Activated naive CD8-positive, alpha-beta T cell (primary cell): ENCODE measurements around the gene COPE.
"Not testable (repeated sequence)": the region's sequence is repeated elsewhere in the genome, so short reads cannot be mapped to it uniquely, and the experiment has no call there.

ENCODE experiments used
- H3K27ac Mint-ChIP-seq: one replicate; pipeline ENCODE4 v1.8.0; 2021; ENCODE audit warnings: mixed read lengths
- H3K27me3 Mint-ChIP-seq: one replicate; pipeline ENCODE4 v1.8.0; 2021; ENCODE audit warnings: mixed read lengths
- H3K36me3 Mint-ChIP-seq: one replicate; pipeline ENCODE4 v1.8.0; 2021; ENCODE audit warnings: mixed read lengths
- H3K4me1 Mint-ChIP-seq: one replicate; pipeline ENCODE4 v1.8.0; 2021; ENCODE audit warnings: low read depth, mixed read lengths
- H3K4me3 Mint-ChIP-seq: one replicate; pipeline ENCODE4 v1.8.0; 2021; ENCODE audit warnings: mild to moderate bottlenecking, mixed read lengths
- H3K9me3 Mint-ChIP-seq: one replicate; pipeline ENCODE4 v1.8.0; 2021; ENCODE audit warnings: low read depth, mixed read lengths

COPE gene

DNA sequence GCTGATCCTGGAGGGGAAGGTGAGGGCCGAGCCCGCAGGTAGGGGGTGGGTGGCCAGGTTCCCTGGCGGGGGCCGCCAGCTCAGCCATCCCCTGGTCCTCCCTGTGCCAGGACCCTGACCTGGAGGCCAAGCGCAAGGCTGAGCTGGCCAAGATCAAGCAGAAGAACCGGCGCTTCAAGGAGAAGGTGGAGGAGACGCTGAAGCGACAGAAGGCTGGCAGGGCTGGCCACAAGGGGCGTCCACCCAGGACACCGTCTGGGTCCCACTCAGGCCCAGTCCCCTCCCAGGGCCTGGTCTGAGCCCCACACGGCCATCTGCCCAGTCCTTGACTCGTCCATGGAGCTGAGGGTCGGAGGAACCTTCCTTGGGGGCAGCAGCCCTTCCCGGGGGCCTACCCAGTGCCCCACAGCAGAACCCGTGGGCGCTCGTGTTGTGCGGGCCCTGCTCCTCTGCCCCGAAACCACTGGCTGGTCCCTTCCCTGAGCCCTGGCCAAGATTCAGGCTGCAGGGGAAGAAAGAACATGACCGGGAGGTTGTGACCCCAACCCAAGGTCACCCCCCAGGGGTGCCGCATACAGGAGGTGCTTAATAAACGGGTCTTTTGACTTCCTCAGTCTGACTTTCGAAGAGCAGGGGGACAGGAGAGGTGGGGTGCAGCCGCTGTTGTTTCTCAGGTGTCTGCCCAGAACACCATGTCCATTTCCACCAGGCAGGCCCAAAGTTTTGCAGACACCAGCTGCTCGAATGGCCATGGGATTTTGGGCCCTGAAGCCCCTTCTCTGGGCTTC, 9.0 kb upstream of the COPE start:
- no peaks in the 10 kb centered on the region for H3K27me3 Mint-ChIP-seq
- H3K27ac Mint-ChIP-seq, result no peak overlapping the region
- no peak overlapping the region for H3K4me3 Mint-ChIP-seq
- H3K36me3 Mint-ChIP-seq, result no peaks in the 10 kb centered on the region
- peaks cover 6% of the 10 kb centered on the region for H3K4me1 Mint-ChIP-seq
- no peaks in the 10 kb centered on the region for H3K9me3 Mint-ChIP-seq

DNA sequence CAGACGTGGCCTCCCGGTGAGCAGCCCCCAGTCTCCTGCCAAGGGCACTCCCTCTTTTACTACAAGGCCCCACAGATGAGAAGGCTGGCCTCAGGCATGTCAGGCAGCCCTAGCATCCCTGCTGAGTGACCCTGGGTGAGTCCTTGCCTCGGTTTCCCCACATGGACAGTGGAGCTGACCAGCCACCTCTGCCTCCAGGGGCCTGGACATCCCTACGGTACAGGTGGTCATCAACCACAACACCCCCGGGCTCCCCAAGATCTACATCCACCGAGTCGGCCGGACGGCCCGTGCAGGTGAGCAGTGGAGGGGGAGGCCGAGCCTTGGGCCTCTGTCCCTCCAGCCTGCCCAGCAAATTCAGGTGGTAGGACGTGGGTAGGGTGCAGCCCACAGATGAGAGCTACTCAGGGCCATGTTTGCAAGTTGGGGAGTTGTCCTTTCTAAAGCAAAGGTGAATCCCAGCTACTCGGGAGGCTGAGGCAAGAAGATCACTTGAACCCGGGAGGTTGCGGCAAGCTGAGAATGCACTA, 5.6 kb upstream of the COPE start:
- H3K4me1 Mint-ChIP-seq, result peaks cover 10% of the 10 kb centered on the region
- no peak overlapping the region for H3K4me3 Mint-ChIP-seq
- H3K27ac Mint-ChIP-seq, result no peak overlapping the region
- no peaks in the 10 kb centered on the region for H3K9me3 Mint-ChIP-seq
- H3K36me3 Mint-ChIP-seq, result no peaks in the 10 kb centered on the region
- H3K27me3 Mint-ChIP-seq, result no peaks in the 10 kb centered on the region

DNA sequence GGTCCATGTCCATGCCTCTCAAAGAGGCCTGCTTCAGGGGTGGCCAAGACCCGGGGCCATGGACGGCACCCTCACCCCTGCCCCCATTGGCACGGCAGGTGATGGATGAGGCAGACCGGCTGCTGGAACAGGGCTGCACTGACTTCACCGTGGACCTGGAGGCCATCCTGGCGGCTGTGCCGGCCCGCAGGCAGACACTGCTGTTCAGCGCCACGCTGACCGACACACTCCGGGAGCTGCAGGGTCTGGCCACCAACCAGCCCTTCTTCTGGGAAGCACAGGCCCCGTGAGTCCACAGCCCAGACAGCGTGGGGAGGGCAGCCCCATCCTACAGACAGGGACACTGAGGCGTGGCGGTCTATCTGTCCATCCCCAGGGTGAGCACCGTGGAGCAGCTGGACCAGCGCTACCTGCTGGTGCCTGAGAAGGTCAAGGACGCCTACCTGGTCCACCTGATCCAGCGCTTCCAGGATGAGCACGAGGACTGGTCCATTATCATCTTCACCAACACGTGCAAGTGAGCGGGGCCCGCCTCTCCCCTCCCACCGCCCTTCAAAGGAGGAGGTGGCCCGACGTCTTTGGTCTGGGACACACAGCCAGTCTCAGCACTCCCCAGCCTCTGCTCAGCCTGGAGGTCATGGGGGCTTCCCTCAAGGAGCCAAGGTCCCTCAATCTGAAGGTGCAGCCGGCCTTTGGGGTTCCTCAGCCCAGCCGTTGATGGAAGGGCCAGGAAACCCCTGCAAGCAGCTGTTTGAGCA, 3.2 kb upstream of the COPE start:
- no peak overlapping the region for H3K27ac Mint-ChIP-seq
- H3K9me3 Mint-ChIP-seq, result no peaks in the 10 kb centered on the region
- peaks cover 26% of the 10 kb centered on the region for H3K4me1 Mint-ChIP-seq
- no peaks in the 10 kb centered on the region for H3K27me3 Mint-ChIP-seq
- no peaks in the 10 kb centered on the region for H3K36me3 Mint-ChIP-seq
- H3K4me3 Mint-ChIP-seq, result no peak overlapping the region

DNA sequence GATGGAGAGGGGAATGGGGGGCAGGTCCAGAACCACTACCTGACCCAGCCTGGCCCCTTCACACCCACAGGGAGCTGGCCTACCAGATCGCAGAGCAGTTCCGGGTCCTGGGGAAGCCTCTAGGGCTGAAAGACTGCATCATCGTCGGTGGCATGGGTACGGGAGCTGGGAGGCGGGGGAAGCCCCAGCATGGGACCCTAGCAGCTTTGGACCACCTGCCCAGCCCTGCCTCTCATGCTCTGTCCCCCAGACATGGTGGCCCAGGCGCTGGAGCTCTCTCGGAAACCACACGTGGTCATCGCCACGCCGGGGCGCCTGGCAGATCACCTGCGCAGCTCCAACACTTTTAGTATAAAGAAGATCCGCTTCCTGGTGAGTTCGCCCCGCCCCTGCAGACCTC, 2.4 kb upstream of the COPE start:
- Mint-ChIP-seq H3K36me3 (no peaks in the 10 kb centered on the region), H3K27ac (no peak overlapping the region), H3K4me3 (peak overlapping the region; percentile 99)

DNA sequence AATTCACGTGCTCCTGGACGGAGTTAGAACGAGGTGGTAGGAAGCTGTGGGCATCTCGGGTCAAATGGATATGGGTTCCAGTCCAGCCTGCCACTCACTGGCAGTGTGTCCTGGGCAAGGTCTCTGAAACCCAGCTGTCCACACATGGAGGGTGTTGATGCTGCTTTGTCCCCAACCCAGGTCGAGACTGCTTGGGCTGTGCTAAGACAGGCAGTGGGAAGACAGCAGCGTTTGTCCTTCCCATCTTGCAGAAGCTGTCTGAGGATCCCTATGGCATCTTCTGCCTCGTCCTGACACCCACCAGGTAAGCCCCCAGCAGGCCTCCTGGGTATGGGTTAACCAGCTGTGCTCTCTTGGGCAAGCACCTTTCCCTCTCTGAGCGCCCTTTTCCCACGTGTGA, 1.2 kb upstream of the COPE start:
- Mint-ChIP-seq H3K36me3 (no peaks in the 10 kb centered on the region), H3K4me3 (peak overlapping the region; percentile 99), H3K27me3 (no peaks in the 10 kb centered on the region), H3K27ac (peak overlapping the region; percentile 97), H3K4me1 (peaks cover 35% of the 10 kb centered on the region), H3K9me3 (no peaks in the 10 kb centered on the region)

More for the DNA sequence above, 2.4 kb upstream of the COPE start:
- Mint-ChIP-seq H3K9me3 (no peaks in the 10 kb centered on the region), H3K27me3 (no peaks in the 10 kb centered on the region), H3K4me1 (peaks cover 30% of the 10 kb centered on the region)

DNA sequence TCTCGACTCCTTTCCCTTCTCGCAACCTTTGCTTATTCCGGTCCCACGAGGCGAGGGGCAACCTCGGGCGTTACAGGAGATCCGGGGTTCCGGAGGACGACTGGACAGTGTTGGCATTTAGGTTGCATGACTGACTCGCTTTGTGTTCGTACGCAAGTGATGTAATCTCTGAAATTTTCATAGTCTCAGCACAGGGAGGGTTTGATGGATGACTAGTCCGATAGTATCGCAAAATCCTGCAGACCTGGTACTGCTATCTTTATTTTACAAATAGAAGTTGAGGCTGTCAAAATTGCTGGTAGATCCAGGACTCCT, 670 bp upstream of the COPE start:
- peaks cover 39% of the 10 kb centered on the region for H3K4me1 Mint-ChIP-seq
- no peaks in the 10 kb centered on the region for H3K36me3 Mint-ChIP-seq
- no peaks in the 10 kb centered on the region for H3K9me3 Mint-ChIP-seq
- H3K27me3 Mint-ChIP-seq, result no peaks in the 10 kb centered on the region
- peak overlapping the region; percentile 99 for H3K4me3 Mint-ChIP-seq
- H3K27ac Mint-ChIP-seq, result peak overlapping the region; percentile 97

DNA sequence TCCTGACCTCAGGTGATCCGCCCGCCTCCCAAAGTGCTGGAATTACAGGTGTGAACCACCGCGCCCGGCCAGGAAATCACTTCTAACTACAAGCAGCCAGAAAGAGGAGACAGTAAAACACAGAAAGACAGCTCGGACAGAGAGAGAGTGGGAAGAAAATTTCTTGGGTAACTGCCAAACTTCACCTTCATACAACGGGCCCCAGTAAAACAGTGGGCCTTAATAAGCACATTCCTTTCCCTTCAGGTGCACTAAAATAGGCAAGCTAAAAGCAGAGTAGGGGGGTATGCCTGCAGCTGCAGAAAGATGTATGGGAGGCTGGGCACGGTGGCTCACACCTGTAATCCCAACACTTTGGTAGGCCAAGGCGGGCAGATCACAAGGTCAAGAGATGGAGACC, 1.6 kb downstream of the COPE start:
- peak overlapping the region; percentile 58 for H3K27ac Mint-ChIP-seq
- not testable (repeated sequence) for H3K9me3 Mint-ChIP-seq, H3K27me3 Mint-ChIP-seq, H3K36me3 Mint-ChIP-seq
- peak overlapping the region; percentile 99 for H3K4me3 Mint-ChIP-seq
- peaks cover 45% of the 10 kb centered on the region for H3K4me1 Mint-ChIP-seq

DNA sequence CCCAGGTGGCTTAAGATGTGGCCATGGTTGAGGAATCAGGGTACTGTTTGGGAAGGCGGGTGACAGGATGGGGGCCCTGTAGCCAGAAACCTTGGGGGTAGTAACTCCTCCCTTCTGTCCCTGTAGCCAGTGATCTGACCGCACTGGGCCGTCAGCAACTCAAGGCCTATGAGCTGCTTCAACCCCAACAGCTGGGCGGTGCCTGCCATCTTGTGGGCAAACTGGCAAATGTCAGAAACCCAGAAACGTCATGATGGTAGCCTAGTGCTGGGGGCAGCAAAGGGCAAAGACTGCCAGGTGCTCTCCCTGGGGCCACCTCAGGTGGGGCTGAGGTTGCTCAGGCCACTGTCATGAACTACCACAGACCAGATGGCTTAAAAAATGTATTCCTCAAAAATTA, 3.5 kb downstream of the COPE start:
- Mint-ChIP-seq H3K4me1 (peaks cover 41% of the 10 kb centered on the region), H3K9me3 (no peaks in the 10 kb centered on the region), H3K36me3 (peaks cover 2% of the 10 kb centered on the region), H3K27me3 (no peaks in the 10 kb centered on the region), H3K4me3 (peak overlapping the region; percentile 44), H3K27ac (peak overlapping the region; percentile 28)

DNA sequence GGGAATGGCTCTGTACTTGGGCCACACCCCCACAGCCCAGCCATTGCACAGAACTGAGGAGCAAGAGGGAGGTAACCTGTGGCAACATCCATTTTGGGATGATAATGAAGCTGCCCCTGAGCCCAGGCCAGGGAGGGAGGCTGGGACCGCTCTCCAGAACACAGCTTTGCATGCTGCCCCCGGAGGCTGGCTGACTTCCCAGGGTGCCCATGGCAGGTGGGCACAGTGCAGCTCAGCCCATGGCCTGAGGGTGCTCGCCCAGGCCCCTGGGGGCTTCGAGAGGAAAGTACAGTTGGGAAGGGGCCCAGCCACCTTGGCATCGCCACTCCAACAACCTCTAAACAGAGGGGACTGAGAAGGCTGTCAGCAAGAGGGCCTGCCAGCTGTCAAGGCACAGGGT, 5.7 kb downstream of the COPE start:
- Mint-ChIP-seq H3K27ac (no peak overlapping the region), H3K4me1 (peaks cover 27% of the 10 kb centered on the region), H3K36me3 (peaks cover 2% of the 10 kb centered on the region), H3K9me3 (no peaks in the 10 kb centered on the region), H3K27me3 (no peaks in the 10 kb centered on the region), H3K4me3 (no peak overlapping the region)

DNA sequence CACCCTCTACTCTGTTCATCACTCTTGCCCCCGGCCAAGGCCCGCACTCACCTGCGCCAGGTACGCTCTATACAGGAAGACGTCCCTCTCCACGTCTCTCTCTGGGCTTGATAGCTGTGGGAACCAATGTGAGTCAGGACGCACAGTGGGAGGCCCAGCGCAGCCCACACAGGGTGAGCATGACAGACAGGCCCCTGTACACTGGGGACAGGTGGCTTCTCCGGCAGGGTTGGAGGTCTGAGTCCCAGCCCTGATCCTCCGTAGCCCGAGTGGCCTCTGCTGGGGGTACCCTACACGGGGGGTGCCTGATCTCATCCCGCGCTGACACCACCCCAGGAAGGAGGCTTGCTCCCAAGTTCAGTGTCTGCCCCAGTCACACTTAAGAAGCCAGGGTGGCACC, 6.3 kb downstream of the COPE start:
- Mint-ChIP-seq H3K36me3 (peaks cover 2% of the 10 kb centered on the region), H3K27ac (no peak overlapping the region), H3K27me3 (no peaks in the 10 kb centered on the region), H3K9me3 (no peaks in the 10 kb centered on the region), H3K4me1 (peaks cover 22% of the 10 kb centered on the region), H3K4me3 (no peak overlapping the region)

DNA sequence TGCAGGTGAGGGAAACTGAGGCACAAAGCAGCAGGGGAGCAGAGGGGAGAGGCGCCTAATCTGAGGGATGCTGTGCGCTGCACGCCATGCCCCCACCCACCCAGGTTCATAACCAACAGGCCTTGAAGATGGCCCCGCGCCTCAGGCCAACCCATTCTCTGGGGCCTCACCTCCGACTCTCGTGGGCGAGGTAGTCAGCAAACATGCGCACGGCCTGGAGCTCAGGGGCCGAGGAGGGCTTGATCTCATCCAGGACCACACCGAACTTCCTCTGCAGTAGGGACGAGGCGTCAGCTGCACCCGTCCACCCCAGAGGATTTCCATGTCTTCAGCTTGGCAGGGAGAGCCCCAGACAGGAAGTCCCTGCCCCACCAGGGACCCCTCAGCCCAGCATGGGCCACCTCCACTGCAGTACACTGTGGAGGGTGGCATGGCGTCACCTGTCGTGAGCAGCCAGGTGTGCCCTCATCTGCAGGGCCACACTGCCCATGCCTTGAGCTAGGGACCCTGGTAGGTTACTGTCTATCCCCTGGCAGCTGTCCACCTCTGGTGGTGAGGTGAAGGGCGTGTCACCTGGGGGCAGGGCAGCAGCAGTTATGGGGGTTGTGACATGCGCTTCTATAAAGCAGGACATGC, 8.3 kb downstream of the COPE start:
- H3K36me3 Mint-ChIP-seq, result peaks cover 2% of the 10 kb centered on the region

DNA sequence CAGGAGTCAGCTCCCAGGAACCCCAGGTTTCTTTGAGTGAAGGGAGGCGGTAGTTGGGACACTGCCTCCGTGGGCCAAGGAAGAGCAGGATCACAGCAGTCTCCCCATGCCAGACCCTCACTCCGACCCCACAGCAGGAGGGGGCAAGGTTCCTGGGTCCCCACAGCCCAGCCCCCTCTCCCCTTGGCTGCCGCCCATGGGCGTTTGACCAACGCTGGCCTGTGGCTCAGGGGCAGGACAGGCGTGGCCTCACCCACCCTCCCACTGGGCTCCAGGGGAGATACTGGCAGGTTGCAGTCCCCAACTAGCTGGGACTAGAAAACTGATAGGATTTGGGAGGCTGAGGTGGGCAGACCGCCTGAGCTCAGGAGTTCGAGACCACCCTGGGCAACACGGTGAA, 9.2 kb downstream of the COPE start:
- H3K4me3 Mint-ChIP-seq, result no peak overlapping the region
- no peaks in the 10 kb centered on the region for H3K9me3 Mint-ChIP-seq
- no peaks in the 10 kb centered on the region for H3K27me3 Mint-ChIP-seq
- peaks cover 7% of the 10 kb centered on the region for H3K4me1 Mint-ChIP-seq
- peaks cover 2% of the 10 kb centered on the region for H3K36me3 Mint-ChIP-seq
- no peak overlapping the region for H3K27ac Mint-ChIP-seq

More for the DNA sequence above, 8.3 kb downstream of the COPE start:
- H3K27me3 Mint-ChIP-seq, result no peaks in the 10 kb centered on the region
- no peak overlapping the region for H3K4me3 Mint-ChIP-seq
- peaks cover 14% of the 10 kb centered on the region for H3K4me1 Mint-ChIP-seq
- no peak overlapping the region for H3K27ac Mint-ChIP-seq
- no peaks in the 10 kb centered on the region for H3K9me3 Mint-ChIP-seq

DNA sequence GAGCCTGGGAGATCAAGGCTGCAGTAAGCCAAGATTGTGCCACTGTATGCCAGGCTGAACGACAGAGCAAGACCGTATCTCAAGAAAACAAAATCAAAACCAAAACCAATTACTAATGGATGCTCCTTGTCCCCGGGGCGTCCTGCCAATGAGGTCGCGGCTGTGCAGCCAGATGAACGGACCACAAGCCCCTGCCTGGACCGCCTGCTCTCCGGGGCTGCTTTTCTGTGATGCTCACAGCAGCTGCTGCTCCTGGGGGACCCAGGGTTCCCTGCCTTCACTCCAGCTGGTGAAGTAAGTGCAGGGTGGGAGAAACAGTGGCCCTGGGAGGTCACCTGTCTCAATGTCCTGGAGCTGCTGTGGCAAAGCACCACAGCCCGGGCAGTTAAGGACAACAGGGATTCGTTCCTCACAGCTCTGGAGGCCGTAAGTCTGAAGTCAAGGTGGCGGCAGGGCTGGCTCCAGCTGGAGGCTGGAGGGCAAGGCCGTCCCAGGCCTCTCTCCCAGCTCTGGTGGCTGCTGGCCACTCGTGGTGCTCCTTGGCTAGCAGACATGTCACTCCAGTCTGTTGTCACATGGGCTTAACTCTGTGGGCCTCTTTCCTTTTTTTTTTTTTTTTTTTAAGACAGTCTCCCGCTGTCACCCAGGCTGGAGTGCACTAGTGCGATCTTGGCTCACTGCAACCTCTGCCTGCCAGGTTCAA, 10.1 kb downstream of the COPE start:
- Mint-ChIP-seq H3K9me3 (no peaks in the 10 kb centered on the region), H3K27me3 (no peaks in the 10 kb centered on the region), H3K4me1 (peaks cover 6% of the 10 kb centered on the region), H3K4me3 (no peak overlapping the region), H3K36me3 (peaks cover 2% of the 10 kb centered on the region), H3K27ac (no peak overlapping the region)

DNA sequence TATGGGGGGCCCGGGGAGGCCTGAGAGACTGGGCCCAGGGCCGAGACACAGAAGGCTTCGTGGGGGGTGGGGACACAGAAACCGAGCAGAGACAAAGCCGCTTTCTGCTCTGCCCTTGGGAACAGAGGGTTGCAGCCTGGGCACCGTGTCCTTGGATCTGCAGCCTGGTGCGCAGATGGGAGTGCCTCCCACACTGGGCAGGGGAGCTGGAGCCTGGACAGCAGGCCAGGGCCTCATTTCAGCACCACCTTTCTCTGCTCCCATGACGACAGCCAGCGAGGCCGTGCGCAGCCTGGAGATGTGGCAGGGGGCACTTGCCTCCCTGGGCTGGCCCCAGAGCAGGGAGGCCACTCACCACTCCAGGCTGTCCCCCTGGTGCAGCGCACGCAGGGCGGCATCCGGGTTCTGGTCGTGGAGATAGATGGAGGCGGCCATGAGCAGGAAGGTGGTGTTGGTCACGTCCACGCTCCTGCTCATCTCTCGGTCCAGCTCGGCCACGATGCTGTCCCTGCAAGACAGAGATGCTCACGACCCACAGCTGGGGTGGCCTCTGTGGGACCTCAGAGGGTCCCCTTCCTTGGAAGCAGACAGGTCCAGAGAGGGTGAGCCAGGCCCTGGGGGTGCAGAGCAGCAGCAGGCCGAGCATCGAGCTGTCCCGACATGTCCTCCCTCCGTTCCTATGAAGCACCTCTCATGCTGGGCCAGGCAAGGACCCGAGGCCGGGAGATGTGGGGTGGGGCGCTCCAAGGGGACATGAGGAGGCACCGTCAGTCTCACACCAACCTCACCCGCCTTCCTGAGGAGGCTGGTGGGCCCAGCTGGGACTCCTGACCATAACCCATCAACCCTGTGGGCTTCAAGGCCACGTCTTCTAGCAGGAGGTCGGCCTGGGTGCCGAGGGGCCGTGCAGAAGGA, 12.3 kb downstream of the COPE start:
- no peaks in the 10 kb centered on the region for H3K4me1 Mint-ChIP-seq
- H3K36me3 Mint-ChIP-seq, result no peaks in the 10 kb centered on the region
- no peak overlapping the region for H3K4me3 Mint-ChIP-seq
- no peaks in the 10 kb centered on the region for H3K9me3 Mint-ChIP-seq
- H3K27me3 Mint-ChIP-seq, result no peaks in the 10 kb centered on the region
- H3K27ac Mint-ChIP-seq, result no peak overlapping the region
